Type B pancreatic cell (in vitro differentiated cells): ENCODE data around the gene SARS1. TPM values are rescaled to one million over a fixed set of nuclear protein-coding genes. Genes with fewer than 3 reads are reported as not detected.
"Not testable (repeated sequence)": the region's sequence is repeated elsewhere in the genome, so short reads cannot be mapped to it uniquely, and the experiment has no call there.

Experiments
- DNase-seq: peaks from one replicate; pipeline ENCODE4 v3.0.0; 2021; ENCODE audit warnings: mixed read lengths; ENCODE audit not compliant: unreplicated experiment; ENCODE audit errors: extremely low spot score
- H3K27ac Mint-ChIP-seq: 2 replicates; pipeline ENCODE4 v1.8.0; 2021; ENCODE audit warnings: mild to moderate bottlenecking, mixed read lengths
- H3K27me3 Mint-ChIP-seq: 2 replicates; pipeline ENCODE4 v1.8.0; 2021; ENCODE audit warnings: mixed read lengths
- H3K36me3 Mint-ChIP-seq: 2 replicates; pipeline ENCODE4 v1.8.0; 2021; ENCODE audit warnings: mixed read lengths
- H3K4me1 Mint-ChIP-seq: one replicate; pipeline ENCODE4 v1.8.0; 2021; ENCODE audit warnings: mixed read lengths; ENCODE audit not compliant: unreplicated experiment
- H3K4me3 Mint-ChIP-seq: 2 replicates; pipeline ENCODE4 v1.8.0; 2021; ENCODE audit warnings: mild to moderate bottlenecking, mixed read lengths
- H3K9me3 Mint-ChIP-seq: 2 replicates; pipeline ENCODE4 v1.8.0; 2021; ENCODE audit warnings: mixed read lengths
- total RNA-seq: library from RNA; stranded (reverse); gene quantifications from 2 replicates; pipeline ENCODE4 v1.2.1, GENCODE V29; 2021; ENCODE audit warnings: low replicate concordance
- TF ChIP-seq, protein P1 (sequence below): fragments of 200-600 bp; sonication (generic); conservative IDR thresholded peaks from 2 replicates; pipeline ENCODE4 v1.5.0; 2021; ENCODE audit warnings: antibody characterized with exemption, mild to moderate bottlenecking

Gene SARS1
- total RNA-seq, 1 donor from 2014 or later: 136 TPM

DNA sequence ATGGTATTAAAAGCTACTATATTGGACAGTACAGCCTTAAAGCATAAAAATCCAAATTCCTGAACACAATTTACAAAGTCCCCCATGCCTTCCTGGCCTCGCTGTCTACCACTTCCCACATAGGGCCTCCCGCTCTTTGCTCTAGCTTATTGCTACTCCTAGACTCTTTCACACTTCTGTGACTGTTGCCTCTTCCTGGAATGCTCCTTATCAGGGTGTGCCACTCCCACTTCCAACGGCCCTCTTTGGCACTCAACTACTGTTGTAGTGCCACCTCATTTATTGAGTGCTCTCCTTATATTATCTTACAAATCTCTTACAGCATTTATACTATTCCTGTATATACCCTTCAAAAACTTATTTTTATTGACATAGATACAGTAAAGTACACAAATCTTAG lies 4.8 kb downstream of the SARS1 start:
- peak overlapping the region; percentile 4 for H3K4me3 Mint-ChIP-seq
- H3K4me1 Mint-ChIP-seq: peaks cover 26% of the 10 kb centered on the region
- H3K36me3 Mint-ChIP-seq: peaks cover 35% of the 10 kb centered on the region
- peak overlapping the region; percentile 19 for H3K27ac Mint-ChIP-seq
- no peaks in the 10 kb centered on the region for H3K27me3 Mint-ChIP-seq
- DNase-seq: no peak
- TF ChIP-seq, protein P1, sequence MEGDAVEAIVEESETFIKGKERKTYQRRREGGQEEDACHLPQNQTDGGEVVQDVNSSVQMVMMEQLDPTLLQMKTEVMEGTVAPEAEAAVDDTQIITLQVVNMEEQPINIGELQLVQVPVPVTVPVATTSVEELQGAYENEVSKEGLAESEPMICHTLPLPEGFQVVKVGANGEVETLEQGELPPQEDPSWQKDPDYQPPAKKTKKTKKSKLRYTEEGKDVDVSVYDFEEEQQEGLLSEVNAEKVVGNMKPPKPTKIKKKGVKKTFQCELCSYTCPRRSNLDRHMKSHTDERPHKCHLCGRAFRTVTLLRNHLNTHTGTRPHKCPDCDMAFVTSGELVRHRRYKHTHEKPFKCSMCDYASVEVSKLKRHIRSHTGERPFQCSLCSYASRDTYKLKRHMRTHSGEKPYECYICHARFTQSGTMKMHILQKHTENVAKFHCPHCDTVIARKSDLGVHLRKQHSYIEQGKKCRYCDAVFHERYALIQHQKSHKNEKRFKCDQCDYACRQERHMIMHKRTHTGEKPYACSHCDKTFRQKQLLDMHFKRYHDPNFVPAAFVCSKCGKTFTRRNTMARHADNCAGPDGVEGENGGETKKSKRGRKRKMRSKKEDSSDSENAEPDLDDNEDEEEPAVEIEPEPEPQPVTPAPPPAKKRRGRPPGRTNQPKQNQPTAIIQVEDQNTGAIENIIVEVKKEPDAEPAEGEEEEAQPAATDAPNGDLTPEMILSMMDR: no peak
- H3K9me3 Mint-ChIP-seq: no peaks in the 10 kb centered on the region

DNA sequence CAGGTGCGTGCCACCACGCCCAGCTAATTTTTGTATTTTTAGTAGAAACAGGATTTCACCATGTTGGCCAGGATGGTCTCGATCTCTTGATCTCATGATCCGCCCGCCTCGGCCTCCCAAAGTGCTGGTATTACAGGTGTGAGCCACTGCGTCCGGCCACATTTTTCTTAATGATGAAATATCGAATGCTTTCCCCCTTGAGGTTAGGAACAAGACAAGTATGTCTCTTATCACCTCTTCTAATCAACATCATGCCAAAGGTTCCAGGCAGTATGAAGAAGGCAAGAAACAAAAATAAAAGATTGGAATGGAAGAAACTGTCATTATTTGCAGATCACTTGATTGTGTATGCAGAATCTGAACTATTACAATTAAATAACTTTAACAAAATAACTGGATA lies 7.5 kb downstream of the SARS1 start:
- not testable (repeated sequence) for H3K4me3 Mint-ChIP-seq, H3K27ac Mint-ChIP-seq, DNase-seq, H3K9me3 Mint-ChIP-seq, H3K27me3 Mint-ChIP-seq
- Mint-ChIP-seq H3K36me3 (peaks cover 24% of the 10 kb centered on the region), H3K4me1 (peaks cover 14% of the 10 kb centered on the region)

DNA sequence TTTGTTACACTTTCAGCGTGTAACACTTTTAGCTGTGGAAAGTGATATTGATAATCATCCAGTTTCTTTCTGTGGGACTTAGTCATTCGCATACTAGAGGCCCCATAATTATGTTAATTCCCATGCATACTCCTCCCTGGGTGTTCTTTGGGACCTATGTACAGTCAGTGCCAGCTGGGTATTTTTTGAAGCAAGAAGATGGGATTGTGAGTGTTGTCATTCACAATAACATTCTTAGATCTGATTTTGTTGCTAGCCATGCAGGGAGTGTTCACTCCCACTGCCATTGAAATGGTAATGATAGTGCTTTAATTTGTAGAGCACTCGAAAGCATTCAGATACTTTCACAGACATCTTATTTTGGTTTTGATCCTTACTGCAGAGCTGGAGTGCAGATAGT lies 11.6 kb downstream of the SARS1 start:
- TF ChIP-seq, protein P1: no peak
- Mint-ChIP-seq H3K27ac (no peak overlapping the region), H3K9me3 (no peaks in the 10 kb centered on the region), H3K27me3 (no peaks in the 10 kb centered on the region), H3K4me1 (peaks cover 5% of the 10 kb centered on the region), H3K4me3 (no peak overlapping the region), H3K36me3 (peaks cover 18% of the 10 kb centered on the region)
- no peak for DNase-seq

DNA sequence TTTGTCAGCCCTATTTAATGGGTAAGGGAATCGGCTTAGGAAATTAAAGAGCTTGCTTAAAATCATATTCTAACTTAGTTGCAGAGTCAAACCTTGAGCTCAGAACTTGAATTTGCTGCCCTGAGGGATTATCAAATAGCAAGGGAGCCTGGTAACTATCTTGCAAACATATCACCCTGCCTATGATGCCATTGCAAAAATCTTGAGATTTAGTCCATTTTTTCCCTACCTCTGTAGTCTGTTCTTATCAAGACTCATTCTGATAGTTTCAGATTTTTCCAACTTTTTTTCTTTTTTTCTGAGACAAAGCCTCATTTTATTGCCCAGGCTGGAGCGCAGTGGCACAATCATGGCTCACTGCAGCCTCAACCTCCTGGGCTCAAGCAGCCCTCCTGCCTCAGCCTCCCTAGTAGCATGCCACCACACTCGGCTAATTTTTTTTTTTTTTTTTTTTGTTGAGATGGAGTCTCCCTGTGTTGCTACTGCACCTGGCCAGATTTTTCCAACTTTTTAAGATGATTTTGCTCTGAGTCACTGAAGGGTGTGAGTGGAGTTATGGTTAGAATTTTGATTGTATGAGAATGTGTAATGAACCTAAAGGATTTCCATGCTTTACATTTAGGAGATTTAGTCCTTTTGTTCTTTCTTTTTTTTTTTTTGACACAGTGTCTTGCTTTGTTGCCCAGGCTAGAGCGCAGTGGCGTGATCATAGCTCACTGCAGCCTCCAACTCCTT lies 12.2 kb downstream of the SARS1 start:
- Mint-ChIP-seq H3K4me1 (peaks cover 5% of the 10 kb centered on the region), H3K27me3 (no peaks in the 10 kb centered on the region), H3K9me3 (no peaks in the 10 kb centered on the region), H3K27ac (peak overlapping the region; percentile 46), H3K4me3 (no peak overlapping the region), H3K36me3 (peaks cover 19% of the 10 kb centered on the region)
- DNase-seq: no peak
- TF ChIP-seq, protein P1: no peak

DNA sequence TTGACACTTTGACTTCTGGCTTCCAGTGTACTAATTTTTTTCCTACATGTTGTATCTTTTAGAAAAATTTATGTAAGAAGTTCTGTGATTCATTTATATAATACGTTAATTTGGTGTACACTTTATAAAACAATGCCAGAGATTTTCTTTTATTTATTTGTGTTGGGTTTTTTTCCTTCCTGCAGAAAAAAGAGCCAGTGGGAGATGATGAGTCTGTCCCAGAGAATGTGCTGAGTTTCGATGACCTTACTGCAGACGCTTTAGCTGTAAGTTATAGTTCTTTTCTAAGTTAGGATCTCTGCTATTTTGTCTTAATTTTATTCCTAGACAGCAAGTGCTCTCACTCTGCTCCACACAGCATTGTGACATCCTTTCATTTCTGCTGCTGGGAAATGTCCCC lies 14.4 kb downstream of the SARS1 start:
- Mint-ChIP-seq H3K27me3 (no peaks in the 10 kb centered on the region), H3K9me3 (no peaks in the 10 kb centered on the region), H3K36me3 (peaks cover 16% of the 10 kb centered on the region), H3K27ac (no peak overlapping the region), H3K4me3 (no peak overlapping the region), H3K4me1 (peaks cover 5% of the 10 kb centered on the region)
- no peak for DNase-seq
- TF ChIP-seq, protein P1: no peak

DNA sequence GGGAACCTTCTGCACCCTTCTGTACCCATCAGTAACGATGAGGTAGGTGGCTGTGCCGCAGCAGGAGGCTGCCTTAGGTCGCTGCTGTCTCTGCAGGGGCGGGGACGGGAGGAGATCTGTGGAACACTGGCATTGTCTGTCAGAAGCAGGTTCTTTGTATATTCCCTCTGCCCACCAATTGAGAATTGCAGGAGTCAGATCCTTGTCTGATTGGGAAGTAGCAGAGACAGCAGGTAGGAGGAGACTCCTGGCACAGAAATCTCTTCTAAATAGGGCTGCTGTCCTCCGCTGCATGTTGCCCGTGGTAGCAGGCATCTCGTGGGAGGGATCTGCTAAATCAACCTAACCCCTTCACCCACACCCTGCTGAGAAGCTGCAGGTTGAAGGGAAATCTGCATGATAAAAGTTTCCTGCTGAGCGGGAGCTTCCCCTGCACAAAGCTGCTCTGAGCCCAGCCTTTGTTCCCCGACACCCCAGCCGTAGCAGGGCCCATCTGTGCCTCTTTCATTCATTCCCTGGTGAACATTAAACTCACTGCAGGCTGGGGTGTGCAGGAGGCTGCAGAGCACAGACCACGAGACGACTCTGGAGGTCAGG lies 15.9 kb downstream of the SARS1 start:
- peaks cover 5% of the 10 kb centered on the region for H3K4me1 Mint-ChIP-seq
- no peak overlapping the region for H3K27ac Mint-ChIP-seq
- H3K4me3 Mint-ChIP-seq: no peak overlapping the region
- DNase-seq: no peak
- H3K36me3 Mint-ChIP-seq: peaks cover 16% of the 10 kb centered on the region
- TF ChIP-seq, protein P1: no peak
- H3K27me3 Mint-ChIP-seq: no peaks in the 10 kb centered on the region
- no peaks in the 10 kb centered on the region for H3K9me3 Mint-ChIP-seq
